Fibroblast of skin of scalp (primary cell): Measurements from ENCODE around the gene PLEKHA6.
A peak's percentile ranks its signal among the peaks of the same experiment; 100 is the strongest.
"Not testable (repeated sequence)": the region's sequence is repeated elsewhere in the genome, so short reads cannot be mapped to it uniquely, and the experiment has no call there.

Experiments
- DNase-seq: peaks from one replicate; pipeline ENCODE4 v3.0.0-alpha.2; 2013

The PLEKHA6 gene

GRCh38 chr1:204239401-204239800, 120.3 kb downstream of the PLEKHA6 start:
- not testable (repeated sequence) for DNase-seq

- DNase-seq = not testable (repeated sequence)
Observed at GRCh38 chr1:204238520-204238919, 121.2 kb downstream of the PLEKHA6 start.

DNA sequence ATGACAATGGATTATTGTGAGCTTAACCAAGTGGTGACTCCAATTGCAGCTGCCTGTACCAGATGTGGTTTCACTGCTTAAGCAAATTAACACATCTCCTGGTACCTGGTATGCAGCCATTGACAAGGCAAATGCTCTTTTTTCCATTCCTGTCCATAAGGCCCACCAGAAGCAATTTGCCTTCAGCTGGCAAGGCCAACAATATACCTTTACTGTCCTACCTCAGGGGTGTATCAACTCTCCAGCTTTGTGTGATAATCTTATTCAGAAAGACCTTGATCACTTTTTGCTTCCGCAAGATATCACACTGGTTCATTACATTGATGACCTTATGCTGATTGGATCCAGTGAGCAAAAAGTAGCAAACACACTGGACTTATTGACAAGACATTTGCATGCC, 122.2 kb downstream of the PLEKHA6 start:
- not testable (repeated sequence) for DNase-seq

DNA sequence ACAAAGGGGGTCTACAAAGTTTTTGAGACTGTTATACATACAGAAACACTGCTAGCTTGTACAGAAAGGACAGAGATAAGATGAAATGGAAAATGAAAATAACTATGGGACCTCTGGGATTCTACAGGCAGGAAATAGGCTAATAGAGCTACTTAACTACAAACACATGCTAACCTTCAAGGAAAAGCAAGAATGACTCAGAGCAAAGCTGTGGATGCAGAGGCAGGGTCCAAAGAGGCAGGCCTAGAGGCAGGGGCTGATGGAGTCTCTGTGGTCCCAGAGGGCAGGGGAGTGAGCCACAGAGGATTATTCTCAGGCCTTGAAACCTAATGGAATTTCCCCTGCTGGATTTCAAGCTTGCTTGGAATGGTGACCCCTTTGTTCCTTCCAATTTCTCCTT, 127.2 kb downstream of the PLEKHA6 start:
- peak; percentile 78 for DNase-seq

- no peak for DNase-seq
Observed at GRCh38 chr1:204230211-204230610, 129.5 kb downstream of the PLEKHA6 start.

- DNase-seq = no peak
Observed at GRCh38 chr1:204228896-204229295, 130.8 kb downstream of the PLEKHA6 start.

GRCh38 chr1:204227996-204228785, 131.5 kb downstream of the PLEKHA6 start:
- no peak for DNase-seq

DNA sequence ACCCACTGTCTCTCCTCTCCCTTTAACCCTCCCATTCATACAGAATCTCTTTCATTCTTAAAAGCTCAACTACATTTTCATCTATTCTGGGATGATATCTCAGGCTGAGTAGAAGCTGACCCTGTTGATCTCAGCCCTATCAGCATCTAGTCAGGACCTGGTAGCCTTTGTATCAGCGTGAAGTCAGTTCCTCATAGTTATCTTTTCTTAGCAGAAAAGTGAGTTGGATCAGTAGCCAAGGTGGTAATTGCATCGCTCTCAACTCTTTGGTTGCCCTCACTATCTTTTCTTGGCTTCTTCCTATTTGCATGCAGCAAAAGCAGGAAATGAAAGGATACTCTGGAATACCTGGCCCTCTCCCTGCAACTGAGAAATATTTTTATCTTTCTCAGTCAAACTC, 132.4 kb downstream of the PLEKHA6 start:
- no peak for DNase-seq

DNA sequence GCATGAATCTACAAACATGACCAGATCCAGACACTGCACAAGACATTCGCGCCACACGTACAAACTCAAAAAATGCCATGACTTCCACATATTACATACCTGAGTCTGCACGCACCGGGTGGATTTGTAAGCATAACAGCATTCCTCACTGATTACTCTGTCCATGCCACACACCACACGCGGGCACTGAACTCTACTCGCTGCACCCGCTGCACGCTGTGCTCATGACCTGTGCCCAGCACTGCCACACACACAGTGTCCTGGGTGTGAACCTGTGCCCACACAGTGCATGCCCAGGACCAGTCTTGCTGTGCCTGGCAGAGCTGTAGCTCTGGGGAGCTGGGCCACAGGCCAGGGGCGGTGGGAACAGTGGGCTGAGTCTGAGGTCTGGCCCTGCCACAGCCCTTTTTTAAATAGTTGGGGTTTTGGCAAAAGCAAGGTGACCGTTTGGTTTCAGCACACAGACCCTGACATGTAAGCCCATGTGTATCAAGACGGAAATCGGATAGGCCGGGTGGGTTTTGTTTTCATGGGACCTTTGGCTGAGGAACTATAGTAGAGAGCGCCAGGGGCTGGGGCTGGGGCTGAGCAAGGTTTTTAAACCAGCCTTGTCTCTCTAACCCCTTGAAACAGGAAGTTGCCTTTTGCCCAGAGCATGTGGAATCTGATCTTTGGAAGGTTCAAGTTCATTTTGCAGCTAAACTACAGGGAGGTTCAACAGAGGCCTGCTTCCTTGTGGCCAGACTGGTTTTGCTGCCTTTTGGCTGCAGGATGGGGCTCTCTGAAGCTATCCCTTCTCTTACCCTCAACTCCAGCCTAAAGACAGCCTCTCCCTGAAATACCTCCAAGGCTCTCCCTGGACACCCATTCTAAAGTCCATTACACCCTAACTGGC, 133.6 kb downstream of the PLEKHA6 start:
- peak; percentile 13 for DNase-seq

GRCh38 chr1:204224655-204225054, 135.1 kb downstream of the PLEKHA6 start:
- DNase-seq = no peak

- DNase-seq = no peak
Observed at GRCh38 chr1:204223129-204223860, 136.4 kb downstream of the PLEKHA6 start.

GRCh38 chr1:204222764-204223055, 137.0 kb downstream of the PLEKHA6 start:
- no peak for DNase-seq

DNA sequence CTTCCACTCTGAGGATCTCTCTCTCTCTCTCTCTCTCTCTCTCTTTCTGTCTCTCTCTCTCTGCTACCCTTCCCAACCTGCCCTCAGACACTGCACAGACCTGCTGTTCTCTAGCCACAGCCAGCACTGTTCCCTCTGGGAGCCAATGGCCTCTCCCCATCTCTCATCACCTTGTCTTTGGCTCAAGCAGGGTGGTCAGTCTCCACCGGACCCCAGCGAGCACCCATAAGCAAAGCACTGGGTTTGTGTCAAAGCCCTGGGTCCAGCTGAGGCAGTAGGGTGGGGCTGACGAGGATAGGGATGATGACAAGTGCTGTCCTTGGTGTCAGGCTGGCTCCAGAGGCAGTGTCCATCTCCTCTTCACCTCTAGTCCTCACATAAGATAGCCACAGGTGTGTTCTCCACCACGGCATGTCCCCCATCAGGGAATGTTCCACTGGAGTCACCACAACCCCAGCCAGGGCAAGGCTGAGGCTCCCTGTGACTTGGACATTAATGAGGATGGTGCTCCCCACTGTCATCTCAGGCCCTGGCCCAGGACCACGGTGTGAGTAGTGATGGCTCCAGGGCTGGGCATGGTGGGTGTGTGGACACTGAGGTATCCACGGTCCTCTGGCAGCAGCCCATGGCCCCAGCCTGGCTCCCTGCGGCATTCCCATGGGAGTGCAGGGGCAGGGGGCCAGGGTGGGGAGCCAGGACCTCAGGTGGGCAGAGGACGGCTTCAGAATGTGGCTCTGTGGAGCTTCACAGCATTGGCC, 137.5 kb downstream of the PLEKHA6 start:
- DNase-seq = no peak

GRCh38 chr1:204221271-204221670, 138.5 kb downstream of the PLEKHA6 start:
- no peak for DNase-seq

- DNase-seq = no peak
Observed at GRCh38 chr1:204219971-204220616, 139.6 kb downstream of the PLEKHA6 start.

- DNase-seq = no peak
Observed at GRCh38 chr1:204218552-204218951, 141.2 kb downstream of the PLEKHA6 start.

- no peak for DNase-seq
Observed at GRCh38 chr1:204217648-204218000, 142.1 kb downstream of the PLEKHA6 start.

GRCh38 chr1:204216880-204217647, 142.7 kb downstream of the PLEKHA6 start:
- no peak for DNase-seq

- DNase-seq = no peak
Observed at GRCh38 chr1:204216236-204216635, 143.5 kb downstream of the PLEKHA6 start.

GRCh38 chr1:204213668-204214662, 145.8 kb downstream of the PLEKHA6 start, which contains the start of gene GOLT1A:
GOLT1A (minus strand) TSS chr1:204213988; CDS start chr1:204213906, 82 bp downstream.
- peak; percentile 79 for DNase-seq
